OCI-LY7 (cell line): ENCODE results near the gene ZNF354B. TPM values are rescaled to one million over a fixed set of nuclear protein-coding genes. Genes with fewer than 3 reads are reported as not detected.
A peak's percentile ranks its signal among the peaks of the same experiment; 100 is the strongest.
"Not testable (repeated sequence)": the region's sequence is repeated elsewhere in the genome, so short reads cannot be mapped to it uniquely, and the experiment has no call there.

Experiments used
- BruUV-seq: library from RNA; stranded (reverse); fragments of 400-500 nt; replicated peaks from 2 replicates; lab custom pipeline; 2021; lab: Mats Ljungman, UMichigan
- CTCF ChIA-PET: fragments of 300-600 bp; sonication (Branson Sonifier 250); formaldehyde crosslinking; loops from one replicate; lab custom pipeline; 2022; ENCODE audit warnings: antibody characterized with exemption; ENCODE audit not compliant: unreplicated experiment; lab: Charles Lee
- POLR2A ChIA-PET: fragments of 300-600 bp; sonication (Branson Sonifier 250); formaldehyde crosslinking; loops from one replicate; lab custom pipeline; 2022; ENCODE audit warnings: antibody characterized with exemption; lab: Charles Lee
- DNase-seq: peaks from one replicate; pipeline ENCODE4 v3.0.0-alpha.2; 2015; ENCODE audit warnings: low spot score
- H2AFZ ChIP-seq: fragments of 200-600 bp; sonication (generic), shearing (Covaris generic); 2 replicates; pipeline ENCODE4 v1.6.1; 2014; ENCODE audit warnings: mild to moderate bottlenecking, antibody characterized with exemption, low read length, moderate library complexity
- H3K27ac ChIP-seq: fragments of 200-600 bp; sonication (generic); 2 replicates; pipeline ENCODE4 v1.5.1; 2014; ENCODE audit warnings: mixed run types, low read depth, mild to moderate bottlenecking, moderate library complexity, low read length, inconsistent platforms; ENCODE audit not compliant: poor library complexity, severe bottlenecking
- H3K36me3 ChIP-seq: fragments of 200-600 bp; sonication (generic); 2 replicates; pipeline ENCODE4 v1.6.1; 2014; ENCODE audit warnings: mild to moderate bottlenecking, antibody characterized with exemption, low read length, moderate library complexity, mixed read lengths; ENCODE audit not compliant: insufficient read depth
- H3K4me1 ChIP-seq: fragments of 200-600 bp; sonication (generic); 2 replicates; pipeline ENCODE4 v1.5.1; 2014; ENCODE audit warnings: mild to moderate bottlenecking, low read length; ENCODE audit not compliant: insufficient read depth, poor library complexity, severe bottlenecking
- H3K4me2 ChIP-seq: fragments of 200-600 bp; sonication (generic); 2 replicates; pipeline ENCODE4 v1.6.1; 2014; ENCODE audit warnings: mild to moderate bottlenecking, low read length
- H3K4me3 ChIP-seq: fragments of 200-600 bp; sonication (generic); 2 replicates; pipeline ENCODE4 v1.5.1; 2014; ENCODE audit warnings: mild to moderate bottlenecking, low read depth, low read length; ENCODE audit not compliant: poor library complexity, severe bottlenecking
- H3K79me2 ChIP-seq: fragments of 200-600 bp; sonication (generic); 2 replicates; pipeline ENCODE4 v1.6.1; 2016; ENCODE audit warnings: low read depth, mild to moderate bottlenecking, low read length, moderate library complexity, mixed read lengths; ENCODE audit not compliant: insufficient read depth
- H3K9me2 ChIP-seq: fragments of 200-600 bp; sonication (generic); 2 replicates; pipeline ENCODE4 v1.6.1; 2016; ENCODE audit warnings: mild to moderate bottlenecking, low read length, mixed read lengths; ENCODE audit not compliant: insufficient read depth
- H3K9me3 ChIP-seq: fragments of 200-600 bp; sonication (generic); 2 replicates; pipeline ENCODE4 v1.6.1; 2014; ENCODE audit warnings: mild to moderate bottlenecking, mixed run types, low read length, mixed read lengths
- H4K20me1 ChIP-seq: fragments of 200-600 bp; sonication (generic); 2 replicates; pipeline ENCODE4 v1.6.1; 2014; ENCODE audit warnings: mild to moderate bottlenecking, antibody characterized with exemption, low read length, moderate library complexity, mixed read lengths; ENCODE audit not compliant: insufficient read depth
- CTCF ChIP-seq: fragments of 200-600 bp; sonication (generic); conservative IDR thresholded peaks from 2 replicates; pipeline ENCODE4 v1.5.1; 2014; ENCODE audit warnings: mild to moderate bottlenecking, antibody characterized with exemption, low read length, moderate library complexity, mixed read lengths
- EZH2phosphoT487 ChIP-seq: fragments of 200-600 bp; sonication (generic); IDR thresholded peaks from 2 replicates; pipeline ENCODE4 v1.6.1; 2018; ENCODE audit warnings: low read depth, borderline replicate concordance, mild to moderate bottlenecking, mixed run types, antibody characterized with exemption, low read length, moderate library complexity, mixed read lengths
- intact Hi-C: fragments of 100-400 bp; cut with micrococcal nuclease; formaldehyde crosslinking; loops from one replicate; pipeline ENCODE4 v1.10.0; 2022; ENCODE audit not compliant: unreplicated experiment
- total RNA-seq, 2 experiments: library from RNA; depleted of rRNA in 1 of 2; stranded (reverse); fragments of >200 nt in 1 of 2; shearing (Covaris generic) in 1 of 2; gene quantifications; 2 replicates each; pipeline ENCODE4 v1.2.3, GENCODE V29; 2014 to 2022

The ZNF354B gene
- total RNA-seq, 2 experiments from 2014 or later: 11.7 to 15.2 TPM

- TF ChIP-seq EZH2phosphoT487 (no peak), CTCF (peak; percentile 70)
- BruUV-seq: no TSS peak
- Histone ChIP-seq H3K4me1 (no peaks in the 10 kb centered on the region), H3K4me2 (no peak overlapping the region), H3K36me3 (no peaks in the 10 kb centered on the region), H2AFZ (no peak overlapping the region), H3K79me2 (no peaks in the 10 kb centered on the region), H3K9me3 (no peaks in the 10 kb centered on the region), H3K27ac (no peak overlapping the region), H4K20me1 (no peaks in the 10 kb centered on the region), H3K4me3 (no peak overlapping the region), H3K9me2 (no peaks in the 10 kb centered on the region)
- peak; percentile 47 for DNase-seq
- intact Hi-C loops: no loop called here
- ChIA-PET CTCF (no interaction called here), POLR2A (no interaction called here)
Observed at GRCh38 chr5:178839319-178839704, 20.4 kb upstream of the ZNF354B start.

GRCh38 chr5:178840399-178840798, 19.4 kb upstream of the ZNF354B start:
- POLR2A ChIA-PET, H3K9me3 ChIP-seq, CTCF ChIA-PET, BruUV-seq, H3K27ac ChIP-seq, H2AFZ ChIP-seq, DNase-seq, H3K79me2 ChIP-seq, H3K4me1 ChIP-seq, H3K9me2 ChIP-seq, intact Hi-C loops, H3K4me2 ChIP-seq, H3K4me3 ChIP-seq, H3K36me3 ChIP-seq, H4K20me1 ChIP-seq: not testable (repeated sequence)

GRCh38 chr5:178849316-178849715, 10.4 kb upstream of the ZNF354B start:
- H3K4me1 ChIP-seq: no peaks in the 10 kb centered on the region
- ChIA-PET POLR2A (interaction anchor here (1.1 kb wide), 1 partner anchor 9 kb away, joined by 3 read pairs; no protein-coding TSS in a partner anchor), CTCF (no interaction called here)
- H3K9me3 ChIP-seq: no peaks in the 10 kb centered on the region
- H3K4me3 ChIP-seq: no peak overlapping the region
- TF ChIP-seq CTCF (no peak), EZH2phosphoT487 (no peak)
- H3K27ac ChIP-seq: no peak overlapping the region
- DNase-seq: no peak
- intact Hi-C loops: no loop called here
- H3K36me3 ChIP-seq: no peaks in the 10 kb centered on the region
- H2AFZ ChIP-seq: no peak overlapping the region
- H3K79me2 ChIP-seq: no peaks in the 10 kb centered on the region
- H4K20me1 ChIP-seq: no peaks in the 10 kb centered on the region
- no peaks in the 10 kb centered on the region for H3K9me2 ChIP-seq
- BruUV-seq: no TSS peak
- no peak overlapping the region for H3K4me2 ChIP-seq
